Globus pallidus (tissue), 1 donor: ENCODE data around the gene NPPB.
A peak's percentile ranks its signal among the peaks of the same experiment; 100 is the strongest.

ENCODE experiments used
- DNase-seq: peaks from one replicate; pipeline ENCODE4 v3.0.0-alpha.2; 2015; ENCODE audit warnings: low spot score

Gene NPPB

GRCh38 chr1:11880911-11881748 lies 22.4 kb upstream of the NPPB start:
- peak; percentile 55 for DNase-seq

DNA sequence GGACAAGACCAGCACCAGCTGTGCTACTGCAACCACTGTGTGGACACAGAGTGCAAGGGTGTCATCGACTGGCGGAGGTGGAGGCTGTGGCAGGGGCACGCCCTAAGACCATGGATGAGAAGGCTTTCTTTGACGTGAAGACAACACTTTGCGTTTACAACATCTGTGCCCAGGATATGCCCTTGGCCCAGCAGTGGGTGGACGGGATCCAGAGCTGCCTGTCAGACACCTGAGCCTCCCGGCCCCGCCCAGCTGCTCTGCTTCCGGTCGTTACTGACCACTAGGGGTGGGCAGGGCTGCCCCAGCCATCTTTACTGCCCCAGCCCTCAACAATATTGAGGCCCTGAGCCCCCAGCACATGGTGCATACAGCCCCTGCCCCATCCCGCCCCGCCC lies 21.4 kb upstream of the NPPB start:
- no peak for DNase-seq

DNA sequence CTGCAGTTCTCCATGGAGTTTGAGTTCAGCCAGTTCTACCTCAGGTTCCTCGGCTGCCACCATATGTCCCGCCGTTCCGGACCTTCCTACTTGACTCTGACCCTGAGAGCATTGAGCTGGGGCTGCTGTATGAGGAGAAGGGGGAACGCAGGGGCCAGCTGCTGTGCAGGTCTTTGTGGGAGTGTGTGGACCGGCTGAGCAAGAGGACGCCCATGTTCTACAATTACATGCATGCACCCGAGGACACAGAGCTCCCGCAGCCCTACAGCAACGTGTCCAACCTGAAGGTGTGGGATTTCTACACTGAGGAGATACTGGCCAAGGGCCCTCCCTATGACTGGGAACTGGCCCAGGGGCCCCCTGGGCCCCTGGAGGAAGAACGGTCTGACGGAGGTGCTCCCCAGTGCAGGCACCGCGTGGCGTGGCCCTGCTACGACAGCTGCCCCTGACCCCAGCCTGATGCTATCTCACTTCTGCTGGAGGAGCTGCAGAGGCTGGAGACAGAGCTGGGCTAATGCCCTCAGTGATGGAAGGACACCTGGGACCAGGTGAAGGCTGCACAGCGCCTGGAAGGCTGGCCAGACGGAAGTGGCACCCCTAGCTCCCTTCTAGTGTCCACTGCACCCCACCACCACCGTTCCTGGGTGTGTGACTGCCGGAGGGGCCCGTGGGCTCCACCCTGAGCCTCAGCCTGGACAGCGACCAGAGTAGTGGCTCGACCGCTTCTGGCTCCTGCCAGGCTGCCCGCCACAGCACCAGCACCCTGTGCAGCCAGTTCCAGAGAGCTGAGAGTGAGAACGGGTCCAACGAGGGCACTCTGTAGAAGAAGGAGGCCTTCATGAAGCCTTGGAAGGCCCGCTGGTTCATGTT lies 20.8 kb upstream of the NPPB start:
- no peak for DNase-seq

DNA sequence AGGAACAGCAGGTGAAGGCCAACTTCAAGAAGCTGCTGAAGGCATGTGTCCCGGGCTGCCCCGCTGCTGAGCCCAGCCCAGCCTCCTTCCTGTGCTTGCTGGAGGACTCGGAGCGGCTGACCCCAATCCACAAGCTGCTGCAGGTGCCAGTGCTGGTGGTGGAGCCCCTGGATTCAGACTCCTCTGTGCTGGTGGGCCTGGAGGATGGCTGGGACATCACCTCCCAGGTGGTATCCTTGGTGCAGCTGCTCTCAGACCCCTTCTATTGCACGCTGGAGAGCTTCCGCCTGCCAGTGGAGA lies 20.1 kb upstream of the NPPB start:
- no peak for DNase-seq

GRCh38 chr1:11878081-11878890 lies 19.5 kb upstream of the NPPB start:
- no peak for DNase-seq

- DNase-seq, result no peak
These were observed 18.3 kb upstream of the NPPB start for GRCh38 chr1:11877074-11877473.

GRCh38 chr1:11875094-11875493 lies 16.3 kb upstream of the NPPB start:
- no peak for DNase-seq

GRCh38 chr1:11874624-11875023 lies 15.9 kb upstream of the NPPB start:
- no peak for DNase-seq

- no peak for DNase-seq
These were observed 15.5 kb upstream of the NPPB start for GRCh38 chr1:11874258-11874562.

DNA sequence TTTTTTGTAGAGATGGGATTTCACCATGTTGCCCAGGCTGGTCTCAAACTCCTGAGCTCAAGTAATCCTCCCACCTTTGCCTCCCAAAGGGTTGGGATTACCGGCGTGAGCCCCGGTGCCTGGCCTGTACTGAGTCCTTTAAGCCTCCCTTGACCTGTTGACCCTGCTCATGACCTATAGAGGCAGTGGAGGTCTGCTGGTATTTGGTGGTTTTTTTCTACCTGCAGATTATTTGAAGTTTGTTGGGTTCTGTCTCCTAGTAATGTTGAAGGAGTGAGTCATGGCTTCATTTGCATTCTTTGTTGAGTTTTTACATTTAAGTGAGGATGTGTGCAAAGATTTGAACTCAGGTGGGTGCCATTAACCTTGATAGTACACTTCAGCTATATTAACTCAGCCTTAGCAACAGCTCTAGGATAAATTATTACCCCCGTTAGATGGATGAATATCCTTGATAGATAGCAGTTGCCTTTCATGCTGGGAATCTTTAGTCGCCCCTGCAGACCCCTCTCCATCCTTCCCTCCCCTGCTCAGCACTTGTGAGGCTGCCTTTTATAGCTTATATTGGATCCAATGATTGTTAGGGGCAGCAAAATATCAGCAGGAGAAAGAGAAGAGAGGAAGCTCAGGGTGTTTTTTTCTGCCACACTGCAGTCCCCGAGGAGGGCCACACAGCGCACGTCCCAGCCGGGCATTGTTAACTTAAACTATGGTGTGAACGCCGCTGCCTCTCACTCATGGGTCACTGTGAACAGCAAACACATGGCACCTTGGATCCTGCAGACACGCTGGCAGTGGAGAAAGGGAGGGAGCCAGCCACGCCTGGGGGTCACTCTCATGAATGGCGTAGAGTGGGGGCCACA lies 14.9 kb upstream of the NPPB start:
- DNase-seq, result no peak

DNA sequence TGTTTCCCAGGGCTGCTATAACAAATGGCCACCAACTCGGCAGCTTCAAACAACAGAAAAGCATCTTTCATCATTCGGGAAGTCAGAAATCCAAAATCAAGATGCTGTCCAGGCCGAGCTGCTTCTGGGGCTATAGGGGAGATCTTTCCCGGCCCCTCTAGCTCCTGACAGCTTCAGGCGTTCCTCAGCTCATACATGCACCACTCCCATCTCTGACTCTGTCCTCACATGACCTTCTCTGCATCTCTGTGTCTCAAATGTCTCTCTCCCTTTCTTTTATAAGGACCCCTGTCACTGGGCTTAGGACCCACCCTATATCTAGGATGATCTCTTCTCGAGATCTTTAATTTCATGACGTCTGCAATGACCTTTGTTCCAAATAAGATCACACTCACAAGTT lies 13.8 kb upstream of the NPPB start:
- DNase-seq, result no peak

DNA sequence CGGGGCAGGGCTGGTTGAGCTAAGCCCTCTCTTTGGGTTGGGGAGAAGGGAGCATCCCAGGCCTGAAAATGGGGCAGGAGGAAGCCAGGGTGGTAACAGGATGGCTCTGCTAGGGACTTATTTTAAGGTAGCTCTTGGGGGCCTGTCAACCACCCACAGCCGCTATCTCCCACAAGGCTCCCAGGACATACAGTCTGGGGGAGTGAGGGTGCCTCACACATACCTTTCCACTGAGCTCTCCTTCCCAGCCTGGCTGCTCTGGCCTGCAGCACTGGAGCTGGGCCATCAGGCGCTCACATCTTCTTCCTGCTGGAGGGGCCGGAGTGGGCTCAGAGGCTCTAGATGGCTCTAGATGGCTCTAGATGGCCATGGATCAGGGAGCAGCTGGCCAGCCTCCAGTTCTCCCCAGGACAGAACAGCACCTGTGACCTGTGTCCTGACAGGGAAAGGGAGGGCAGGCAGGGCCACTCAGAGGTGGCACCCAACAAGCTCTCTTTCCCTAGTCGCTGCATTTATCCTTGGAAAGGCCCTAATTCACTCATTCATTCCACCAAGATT lies 11.0 kb upstream of the NPPB start:
- no peak for DNase-seq

DNA sequence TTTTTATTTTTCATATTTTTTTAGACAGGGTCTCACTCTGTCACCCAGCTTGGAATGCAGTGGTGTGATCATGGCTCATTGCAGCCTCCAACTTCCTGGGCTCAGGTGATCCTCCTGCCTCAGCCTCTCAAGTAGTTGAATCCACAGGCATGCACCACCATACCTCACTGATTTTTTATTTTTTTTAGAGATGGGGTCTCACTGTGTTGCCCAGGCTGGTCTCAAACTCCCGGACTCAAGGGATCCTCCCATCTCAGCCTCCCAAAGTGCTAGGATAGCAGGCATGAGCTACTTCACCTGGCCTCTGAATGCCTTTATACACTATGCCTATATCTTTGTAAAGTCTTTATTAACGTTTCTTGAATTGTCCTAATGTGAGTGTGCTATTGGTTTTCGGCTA lies 10.4 kb upstream of the NPPB start:
- no peak for DNase-seq

DNA sequence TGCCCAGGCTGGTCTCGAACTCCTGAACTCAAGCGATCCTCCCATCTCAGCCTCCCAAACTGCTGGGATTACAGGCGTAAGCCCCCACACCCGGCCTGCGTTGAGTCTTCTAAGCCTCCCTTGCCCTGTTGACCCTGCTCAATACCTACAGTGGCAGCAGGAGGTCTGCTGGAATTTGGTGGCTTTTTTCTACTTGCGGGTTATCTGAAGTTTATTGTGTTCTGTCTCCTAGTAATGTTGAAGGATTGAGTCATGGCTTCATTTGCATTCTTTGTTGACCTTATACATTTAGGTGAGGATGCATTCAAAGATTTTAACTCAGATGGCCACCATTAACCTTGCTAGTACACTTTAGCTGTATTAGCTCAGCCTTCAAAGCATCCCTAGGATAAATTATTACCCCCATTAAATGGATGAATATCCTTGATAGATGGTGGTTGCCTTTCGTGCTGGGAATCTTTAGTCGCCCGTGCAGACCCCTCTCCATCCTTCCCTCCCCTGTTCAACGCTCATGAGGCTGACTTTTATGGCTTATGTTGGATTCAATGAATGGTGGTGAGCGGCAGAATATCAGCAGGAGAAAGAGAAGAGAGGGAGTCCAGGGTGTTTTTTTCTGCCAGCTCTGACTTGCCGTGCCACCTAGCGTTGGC lies 9.7 kb upstream of the NPPB start:
- no peak for DNase-seq

- DNase-seq, result no peak
These were observed 4.1 kb upstream of the NPPB start for GRCh38 chr1:11862890-11863289.

GRCh38 chr1:11860587-11860986 lies 1.8 kb upstream of the NPPB start:
- DNase-seq, result no peak

- no peak for DNase-seq
These were observed 1.3 kb upstream of the NPPB start for GRCh38 chr1:11860083-11860482.

DNA sequence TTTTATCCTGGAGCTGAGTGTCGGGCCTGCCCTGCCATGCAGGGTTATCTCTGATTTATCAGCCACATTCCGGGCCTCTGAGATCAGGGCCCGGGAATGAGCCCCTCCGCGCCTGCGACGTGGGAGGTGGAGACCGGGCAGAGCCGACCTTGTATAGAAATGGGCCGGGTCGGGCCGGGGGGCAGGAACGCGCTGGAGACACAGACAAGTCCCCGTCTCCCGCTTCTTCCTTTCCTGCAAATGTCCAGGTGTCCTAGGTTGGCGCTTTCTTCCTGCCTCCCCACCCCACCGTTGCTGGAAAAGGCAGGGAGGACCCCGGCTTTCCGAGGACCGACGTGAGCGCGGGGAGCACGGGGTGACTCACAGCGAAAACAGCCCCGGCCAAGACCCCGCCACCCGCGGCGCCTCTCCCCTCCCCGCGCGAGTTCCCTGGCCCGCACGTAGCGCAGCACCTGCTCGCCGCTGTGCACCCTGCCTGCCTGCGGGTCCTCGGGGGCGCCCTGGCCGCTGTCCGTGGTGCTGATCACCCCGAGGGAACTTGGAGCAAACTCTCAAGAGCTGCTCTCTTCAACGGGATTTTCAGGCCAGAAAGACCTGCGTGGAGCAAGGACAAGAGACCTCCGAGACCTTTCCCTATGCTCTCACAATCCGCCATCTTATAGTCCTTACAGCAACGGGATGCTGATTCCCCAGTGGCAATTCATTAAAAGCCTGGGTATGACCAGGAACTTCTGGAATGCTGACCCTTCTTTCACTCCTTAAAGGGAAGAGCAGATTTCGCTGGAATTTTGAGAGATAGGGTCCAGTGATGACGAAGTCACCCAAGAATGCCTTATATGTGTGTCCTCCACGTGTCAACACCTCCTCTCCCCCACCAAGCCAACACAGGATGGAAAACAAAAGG lies 475 bp upstream of the NPPB start:
- no peak for DNase-seq

DNA sequence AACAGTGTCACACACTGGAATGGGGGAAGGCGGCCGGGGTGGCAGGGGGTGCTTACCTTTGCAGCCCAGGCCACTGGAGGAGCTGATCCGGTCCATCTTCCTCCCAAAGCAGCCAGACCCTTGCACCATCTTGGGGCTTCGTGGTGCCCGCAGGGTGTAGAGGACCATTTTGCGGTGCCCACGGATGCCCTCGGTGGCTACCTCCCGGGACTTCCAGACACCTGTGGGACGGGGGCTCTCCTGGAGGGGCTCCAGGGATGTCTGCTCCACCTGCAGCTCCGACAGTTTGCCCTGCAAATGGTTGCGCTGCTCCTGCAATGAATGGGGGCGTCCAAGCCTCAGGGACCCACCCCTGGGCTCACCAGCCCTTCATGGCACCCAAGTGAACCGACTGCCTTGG lies 587 bp downstream of the NPPB start:
- no peak for DNase-seq
